A549 treated with CORT108297 at 1 μM for 4 hours (cell line): Measurements from ENCODE around the gene PRMT3. TPM values are rescaled to one million over a fixed set of nuclear protein-coding genes. Genes with fewer than 3 reads are reported as not detected.

Source experiments
- total RNA-seq: library from RNA; stranded (reverse); fragments of 200-300 nt; extraction: Qiagen RNA extraction; gene quantifications from 5 replicates; pipeline ENCODE4 v1.2.3, GENCODE V29; 2022

The PRMT3 gene
- 27.1 to 37.4 TPM (median 30.5 TPM) in 5 replicates for total RNA-seq

GRCh38 chr11:20387261-20388095 is at the start of gene PRMT3:
Gene PRMT3 (plus strand): TSS chr11:20387716. CDS start chr11:20387747, 31 bp downstream.

DNA sequence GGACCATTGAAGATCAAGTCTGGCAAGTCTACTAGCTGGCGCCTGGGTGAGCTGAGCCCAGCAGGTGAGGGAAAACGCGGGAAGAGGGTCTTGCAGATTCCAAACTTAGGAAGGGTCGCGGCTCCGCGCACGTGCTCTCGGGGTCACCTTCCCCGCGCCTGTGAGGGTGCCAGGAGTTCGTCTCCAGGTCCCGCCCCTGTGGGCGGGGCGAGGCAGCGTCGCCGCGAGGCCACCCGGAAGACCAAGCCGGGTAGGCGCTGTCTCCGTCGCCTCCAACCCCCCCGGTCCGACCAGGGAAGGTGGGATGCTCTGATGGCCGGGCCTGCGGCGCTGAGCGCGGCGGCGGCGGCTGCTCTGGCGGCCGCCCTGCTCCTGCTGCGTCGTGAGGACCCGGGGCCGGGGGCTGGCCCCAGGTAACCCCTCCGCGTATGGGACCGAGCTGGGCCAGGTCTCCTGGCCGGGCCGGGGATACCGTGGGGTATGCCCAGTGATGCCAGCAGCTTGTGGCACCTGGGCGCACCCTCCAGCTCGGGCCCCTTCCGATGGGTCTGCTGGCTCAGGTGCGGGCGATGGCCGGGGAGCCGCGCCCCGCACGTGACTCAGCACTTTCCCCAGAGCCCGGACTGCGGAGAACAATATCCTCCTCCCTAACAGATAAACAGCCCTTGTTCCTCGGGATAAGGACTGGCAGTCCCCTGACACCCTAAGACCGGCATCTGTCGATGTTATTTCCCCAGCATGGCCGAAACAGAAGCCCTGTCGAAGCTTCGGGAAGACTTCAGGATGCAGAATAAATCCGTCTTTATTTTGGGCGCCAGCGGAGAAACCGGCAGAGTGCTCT is 23.8 kb upstream of the PRMT3 start, which contains the start of gene HTATIP2:
HTATIP2 (plus strand) TSS at position 215 of the 841 bp plus-strand sequence; CDS start at position 739, 524 bp downstream.

Other genes starting within 250 kb of the PRMT3 start
- gene DBX1, start 227.2 kb upstream of the PRMT3 start, total RNA-seq, result not detected in 5 replicates
- 182 to 214 TPM (median 193 TPM) in 5 replicates for gene HTATIP2, start 24.0 kb upstream of the PRMT3 start, total RNA-seq
- not detected in 5 replicates for gene SLC6A5, start 211.9 kb downstream of the PRMT3 start, total RNA-seq